Left lung (tissue), 10 donors: Measurements from ENCODE around the gene KCMF1. TPM values are rescaled to one million over a fixed set of nuclear protein-coding genes. Genes with fewer than 3 reads are reported as not detected.

Experiments
- ATAC-seq: fragments of 200-7000 bp; cut with Tn5 transposase; one replicate; pipeline ENCODE4 v1.9.1; 2020; ENCODE audit warnings: moderate library complexity
- DNase-seq, 4 donors: peaks; one replicate each; pipeline ENCODE4 v3.0.0-alpha.2; 2013 to 2020
- H3K27ac ChIP-seq, 2 donors: fragments of 200-600 bp; sonication (generic) in 1 of 2; one replicate each; pipeline versions ENCODE4 v1.5.0 to v1.8.0; 2020 to 2021
- H3K27me3 ChIP-seq, 2 donors: fragments of 200-600 bp; sonication (generic) in 1 of 2; one replicate each; pipeline versions ENCODE4 v1.5.0 to v1.8.0; 2020 to 2021
- H3K36me3 ChIP-seq, 2 donors: fragments of 200-600 bp; sonication (generic) in 1 of 2; one replicate each; pipeline versions ENCODE4 v1.5.0 to v1.8.0; 2020 to 2021
- H3K4me1 ChIP-seq, 2 donors: fragments of 200-600 bp; one replicate each; pipeline ENCODE4 v1.8.0; 2021
- H3K4me3 ChIP-seq, 2 donors: fragments of 200-600 bp; sonication (generic) in 1 of 2; one replicate each; pipeline versions ENCODE4 v1.5.0 to v1.8.0; 2020 to 2021; ENCODE audit warnings: mild to moderate bottlenecking in 1 of 2
- H3K9me3 ChIP-seq, 2 donors: fragments of 200-600 bp; sonication (generic) in 1 of 2; one replicate each; pipeline versions ENCODE4 v1.5.0 to v1.8.0; 2020 to 2021
- CTCF ChIP-seq, 2 donors: fragments of 200-600 bp; sonication (generic) in 1 of 2; IDR thresholded peaks; one replicate each; pipeline versions ENCODE4 v1.5.0 to v1.8.0; 2021; ENCODE audit warnings: antibody characterized with exemption in 2 of 2
- intact Hi-C, 2 donors: fragments of 100-400 bp; cut with DNase I; formaldehyde crosslinking; loops; one replicate each; pipeline versions ENCODE4 v1.11.2 to v1.14.2; 2022
- polyA plus RNA-seq, 6 donors: library from polyadenylated mRNA; unstranded; fragments of 120-200 nt; gene quantifications; one replicate each; pipeline ENCODE4 v1.2.1, GENCODE V29; 2013; ENCODE audit not compliant: insufficient read length in 6 of 6
- total RNA-seq, 2 donors: library from RNA; stranded (reverse); fragmentation: NEBNext Ultra II Directional; extraction: Animal tissue kit (Norgen Biotek cat#: 25700); gene quantifications; one replicate each; pipeline ENCODE4 v1.2.1, GENCODE V29; 2021
- donor health status: DM: no; HTN: yes; CAD: no.
- donor health status: DM: no; HTN: no; CAD: no.

The KCMF1 gene
- total and polyA plus RNA-seq, 8 donors = 40.1 to 87.1 (median 50.0) TPM

- no peaks in the 10 kb centered on the region for H3K4me1 ChIP-seq
- no peak overlapping the region for H3K27ac ChIP-seq
- DNase-seq (no peak), ATAC-seq (no peak)
- no peak for TF ChIP-seq CTCF (IDR thresholded peaks at IDR 0.05)
- intact Hi-C loops = no loop called here
- peaks cover 0 to 75% of the 10 kb centered on the region in 2 donors for H3K36me3 ChIP-seq
- no peak overlapping the region for H3K4me3 ChIP-seq
- no peaks in the 10 kb centered on the region for H3K9me3 ChIP-seq
- no peaks in the 10 kb centered on the region for H3K27me3 ChIP-seq
Measured at GRCh38 chr2:85033388-85033787, 62.4 kb downstream of the KCMF1 start.

GRCh38 chr2:85034158-85034557, 63.2 kb downstream of the KCMF1 start:
- no peaks in the 10 kb centered on the region for H3K27me3 ChIP-seq
- peaks cover 0 to 67% of the 10 kb centered on the region in 2 donors for H3K36me3 ChIP-seq
- no peaks in the 10 kb centered on the region for H3K4me1 ChIP-seq
- H3K4me3 ChIP-seq = no peak overlapping the region
- intact Hi-C loops = no loop called here
- no peak overlapping the region for H3K27ac ChIP-seq
- no peaks in the 10 kb centered on the region for H3K9me3 ChIP-seq
- TF ChIP-seq CTCF (IDR thresholded peaks at IDR 0.05) = no peak
- no peak for DNase-seq
- no peak for ATAC-seq

GRCh38 chr2:85037622-85038021, 66.7 kb downstream of the KCMF1 start:
- Histone ChIP-seq H3K36me3 (peaks cover 0 to 52% of the 10 kb centered on the region in 2 donors), H3K27me3 (no peaks in the 10 kb centered on the region), H3K9me3 (no peaks in the 10 kb centered on the region), H3K27ac (no peak overlapping the region), H3K4me3 (no peak overlapping the region), H3K4me1 (no peaks in the 10 kb centered on the region)
- no peak for TF ChIP-seq CTCF (IDR thresholded peaks at IDR 0.05)
- intact Hi-C loops = no loop called here
- DNase-seq (no peak), ATAC-seq (no peak)

GRCh38 chr2:85042330-85042729, 71.4 kb downstream of the KCMF1 start:
- DNase-seq (no peak), ATAC-seq (no peak)
- no peak overlapping the region for H3K4me3 ChIP-seq
- H3K9me3 ChIP-seq = no peaks in the 10 kb centered on the region
- H3K4me1 ChIP-seq = no peaks in the 10 kb centered on the region
- no peak for TF ChIP-seq CTCF (IDR thresholded peaks at IDR 0.05)
- intact Hi-C loops = no loop called here
- H3K27ac ChIP-seq = no peak overlapping the region
- H3K27me3 ChIP-seq = no peaks in the 10 kb centered on the region
- H3K36me3 ChIP-seq = peaks cover 0 to 63% of the 10 kb centered on the region in 2 donors

GRCh38 chr2:85048534-85048933, 77.6 kb downstream of the KCMF1 start:
- intact Hi-C loops = no loop called here
- Histone ChIP-seq H3K27me3 (no peaks in the 10 kb centered on the region), H3K9me3 (no peaks in the 10 kb centered on the region), H3K4me1 (no peaks in the 10 kb centered on the region), H3K27ac (no peak overlapping the region), H3K36me3 (peaks cover 0 to 86% of the 10 kb centered on the region in 2 donors), H3K4me3 (no peak overlapping the region)
- DNase-seq = no peak
- no peak for TF ChIP-seq CTCF (IDR thresholded peaks at IDR 0.05)
- no peak for ATAC-seq
